ENCODE measurements around the gene CCNL2. TPM values are rescaled to one million over a fixed set of nuclear protein-coding genes. Genes with fewer than 3 reads are reported as not detected.

Gene CCNL2
- total RNA-seq, 1 experiment from 2014 or later, result 173 TPM

- H3K14ac ChIP-seq (ENCODE audit: insufficient read depth, low read length), result 0 out of 2 replicates have a peak overlapping the region, but pooled peaks have one; percentile 24
- H4K5ac ChIP-seq (ENCODE audit: insufficient read length, low read depth, low read length), result no peak overlapping the region
- H4K91ac ChIP-seq (ENCODE audit: insufficient read length, low read depth, low read length), result no peak overlapping the region
- no peak overlapping the region for H3K56ac ChIP-seq (ENCODE audit: insufficient read length, low read depth, low read length)
- no peaks in the 10 kb centered on the region for H3K9me3 ChIP-seq (ENCODE audit: control insufficient read depth, low read depth, low read length)
- no peaks in the 10 kb centered on the region; a peak in 2 of 7 replicates for H3K36me3 Mint-ChIP-seq (ENCODE audit: insufficient read depth in 1 of 3, low read depth in 3 of 3)
- H3K4me3 Mint-ChIP-seq, result no peak overlapping the region
- H3K79me2 ChIP-seq (ENCODE audit: insufficient read depth, low read length), result no peaks in the 10 kb centered on the region
- H4K20me1 ChIP-seq (ENCODE audit: control insufficient read depth, insufficient read depth, insufficient read length), result no peaks in the 10 kb centered on the region
- no peak overlapping the region for H3K4ac ChIP-seq (ENCODE audit: low read depth, low read length)
- no peak overlapping the region for H3K4me2 ChIP-seq (ENCODE audit: insufficient read depth, insufficient read length, low read length)
- H3K9ac ChIP-seq (ENCODE audit: extremely low read depth, insufficient read length, low read length), result no peak overlapping the region
- H3K9me3 Mint-ChIP-seq, result no peaks in the 10 kb centered on the region
- H3K27ac ChIP-seq (ENCODE audit: insufficient read length, low read depth, low read length), result no peak overlapping the region
- no peaks in the 10 kb centered on the region for H3K79me1 ChIP-seq (ENCODE audit: insufficient read depth, low read depth, low read length, poor library complexity, severe bottlenecking)
- no peak for DNase-seq
- H3K27me3 Mint-ChIP-seq (ENCODE audit: low read depth), result no peaks in the 10 kb centered on the region
- no peak overlapping the region for H2BK120ac ChIP-seq (ENCODE audit: low read depth, low read length, poor library complexity, severe bottlenecking)
- TF ChIP-seq, protein P1, sequence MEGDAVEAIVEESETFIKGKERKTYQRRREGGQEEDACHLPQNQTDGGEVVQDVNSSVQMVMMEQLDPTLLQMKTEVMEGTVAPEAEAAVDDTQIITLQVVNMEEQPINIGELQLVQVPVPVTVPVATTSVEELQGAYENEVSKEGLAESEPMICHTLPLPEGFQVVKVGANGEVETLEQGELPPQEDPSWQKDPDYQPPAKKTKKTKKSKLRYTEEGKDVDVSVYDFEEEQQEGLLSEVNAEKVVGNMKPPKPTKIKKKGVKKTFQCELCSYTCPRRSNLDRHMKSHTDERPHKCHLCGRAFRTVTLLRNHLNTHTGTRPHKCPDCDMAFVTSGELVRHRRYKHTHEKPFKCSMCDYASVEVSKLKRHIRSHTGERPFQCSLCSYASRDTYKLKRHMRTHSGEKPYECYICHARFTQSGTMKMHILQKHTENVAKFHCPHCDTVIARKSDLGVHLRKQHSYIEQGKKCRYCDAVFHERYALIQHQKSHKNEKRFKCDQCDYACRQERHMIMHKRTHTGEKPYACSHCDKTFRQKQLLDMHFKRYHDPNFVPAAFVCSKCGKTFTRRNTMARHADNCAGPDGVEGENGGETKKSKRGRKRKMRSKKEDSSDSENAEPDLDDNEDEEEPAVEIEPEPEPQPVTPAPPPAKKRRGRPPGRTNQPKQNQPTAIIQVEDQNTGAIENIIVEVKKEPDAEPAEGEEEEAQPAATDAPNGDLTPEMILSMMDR (conservative IDR thresholded peaks at IDR 0.05), result no peak
- no CpG with 5 or more reads among the region's 7 CpGs for WGBS (ENCODE audit: extremely low coverage, insufficient read length, low lambda C conversion rate)
- peaks cover 5% of the 10 kb centered on the region; the same call in 1 of the 2 replicates for H3K4me1 ChIP-seq (ENCODE audit: insufficient read depth, low read length)
- no peak overlapping the region for H2BK15ac ChIP-seq (ENCODE audit: low read depth, low read length)
- no peak overlapping the region for H2BK12ac ChIP-seq (ENCODE audit: insufficient read length, low read depth, low read length)
- no peak overlapping the region for H2AFZ ChIP-seq (ENCODE audit: low read length)
- H3T11ph ChIP-seq (ENCODE audit: low read length), result no peak overlapping the region
- no peak overlapping the region for H2BK5ac ChIP-seq (ENCODE audit: insufficient read length, low read length)
- no peak overlapping the region for H3K23ac ChIP-seq (ENCODE audit: insufficient read length, low read depth, low read length)
- H3K27me3 ChIP-seq (ENCODE audit: insufficient read depth, low read length), result no peaks in the 10 kb centered on the region
- H3K27ac Mint-ChIP-seq, result peak overlapping the region in 2 of 3 experiments; percentile 82 to 91; a peak in 5 of 7 replicates
- no peak overlapping the region for H2BK20ac ChIP-seq (ENCODE audit: low read depth, low read length, poor library complexity, severe bottlenecking)
- no peak overlapping the region for H4K8ac ChIP-seq (replicated peaks; ENCODE audit: insufficient read length, low read depth, low read length)
- H3K23me2 ChIP-seq (ENCODE audit: insufficient read length, low read depth, low read length, poor library complexity, severe bottlenecking), result peaks cover 3% of the 10 kb centered on the region
- H3K4me1 Mint-ChIP-seq, result peaks cover 38 to 58% of the 10 kb centered on the region in 2 experiments
- H2AK5ac ChIP-seq (ENCODE audit: insufficient read length, low read length), result no peak overlapping the region
- H3K18ac ChIP-seq (ENCODE audit: insufficient read length, low read depth, low read length), result no peak overlapping the region
These were observed 22.9 kb upstream of the CCNL2 start for GRCh38 chr1:1421907-1422464.
